Esophagus squamous epithelium (tissue), 5 donors: ENCODE data around the gene WSB1. TPM values are rescaled to one million over a fixed set of nuclear protein-coding genes. Genes with fewer than 3 reads are reported as not detected.
A peak's percentile ranks its signal among the peaks of the same experiment; 100 is the strongest.

Experiments used
- DNase-seq: peaks from one replicate; lab custom pipeline; 2025; lab: John Stamatoyannopoulos, UW
- H3K27ac ChIP-seq, 4 donors: fragments of 200-600 bp; sonication (generic); one replicate each; pipeline ENCODE4 v1.5.1; 2016 to 2019; ENCODE audit warnings: mild to moderate bottlenecking in 1 of 4
- H3K27me3 ChIP-seq, 4 donors: fragments of 200-600 bp; sonication (generic); 1 replicate in 3 of 4; 2 replicates in 1 of 4; pipeline versions ENCODE4 v1.5.1 to v1.6.0; 2017 to 2021; ENCODE audit warnings: antibody characterized with exemption in 1 of 4
- H3K36me3 ChIP-seq, 3 donors: fragments of 200-600 bp; sonication (generic); one replicate each; pipeline ENCODE4 v1.5.1; 2016 to 2019
- H3K4me1 ChIP-seq, 3 donors: fragments of 200-600 bp; sonication (generic); one replicate each; pipeline ENCODE4 v1.5.1; 2017 to 2019
- H3K4me3 ChIP-seq, 4 donors: fragments of 200-600 bp; sonication (generic); 1 replicate in 3 of 4; 2 replicates in 1 of 4; pipeline ENCODE4 v1.5.1; 2016 to 2019; ENCODE audit warnings: mild to moderate bottlenecking in 2 of 4, moderate library complexity in 1 of 4
- H3K9me3 ChIP-seq, 3 donors: fragments of 200-600 bp; sonication (generic); one replicate each; pipeline ENCODE4 v1.5.1; 2016 to 2019
- POLR2A ChIP-seq, 4 donors: fragments of 450-650 bp; IDR thresholded peaks; one replicate each; pipeline ENCODE4 v1.6.1; 2017; ENCODE audit warnings: antibody characterized with exemption in 4 of 4, mild to moderate bottlenecking in 4 of 4, moderate library complexity in 3 of 4
- WGBS, 2 donors: methylation state at CpG; one replicate each; pipeline ENCODE4 v1.1.5; 2018; 5-methylcytosine and 5-hydroxymethylcytosine counted together
- intact Hi-C: fragments of 100-400 bp; cut with DNase I; formaldehyde crosslinking; loops from one replicate; pipeline ENCODE4 v1.15.0; 2022
- total RNA-seq, 4 donors: library from RNA; depleted of rRNA; stranded (reverse); fragments of >200 nt; gene quantifications; one replicate each; pipeline ENCODE4 v1.1.0, GENCODE V29; 2016
- TF ChIP-seq, protein P1 (sequence below), 6 experiments: fragments of 450-650 bp in 4 of 6; fragments of 200-600 bp in 2 of 6; sonication (generic) in 2 of 6; IDR thresholded peaks; one replicate each; pipeline ENCODE4 v1.5.1; 2016 to 2019; ENCODE audit warnings: antibody characterized with exemption in 6 of 6, mild to moderate bottlenecking in 4 of 6, moderate library complexity in 4 of 6
- donor health status: DM: yes; HTN: yes; CAD: no.

WSB1 gene
- total RNA-seq, 4 donors from 2014 or later, result 27.9 to 112 (median 62.8) TPM

DNA sequence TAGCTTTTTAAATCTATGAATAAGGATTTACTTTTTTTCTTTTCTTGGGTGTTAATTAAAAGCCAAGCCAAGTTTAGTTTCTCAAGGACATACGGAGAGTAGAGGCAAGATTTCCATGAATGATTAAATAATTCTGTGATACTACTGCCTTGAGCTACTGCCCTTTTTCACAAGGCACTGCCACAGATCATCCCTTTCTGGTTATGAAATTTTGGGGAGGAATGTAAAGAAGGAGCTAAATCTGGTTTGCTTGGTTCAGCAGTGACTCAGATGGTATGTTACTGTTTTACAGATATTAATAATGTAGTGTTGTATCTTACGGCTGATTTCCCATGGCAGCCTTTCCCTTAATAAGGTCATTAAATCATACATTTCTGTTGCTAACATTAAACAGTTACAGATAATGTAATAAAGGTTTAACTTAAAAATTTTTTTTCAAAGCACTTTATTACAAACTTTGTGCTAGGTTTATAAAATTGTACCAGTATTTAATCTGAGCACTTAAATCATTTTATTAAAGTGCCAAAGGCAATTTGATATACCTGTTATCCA lies 2.6 kb downstream of the WSB1 start:
- no peaks in the 10 kb centered on the region for H3K9me3 ChIP-seq
- intact Hi-C loops, result loop anchor here (10.0 kb wide), 1 partner anchor 52 kb away; no protein-coding TSS in a partner anchor
- 11 to 12% methylated on average over 2 of the region's 2 CpGs for WGBS, 2 donors
- no peaks in the 10 kb centered on the region for H3K27me3 ChIP-seq
- peak overlapping the region; percentile 71 to 94 (median 90) for H3K4me3 ChIP-seq
- DNase-seq, result no peak
- H3K4me1 ChIP-seq, result peaks cover 30 to 70% (median 57%) of the 10 kb centered on the region in 3 donors
- H3K36me3 ChIP-seq, result peaks cover 0 to 7% (median 0%) of the 10 kb centered on the region in 3 donors
- TF ChIP-seq, protein P1, sequence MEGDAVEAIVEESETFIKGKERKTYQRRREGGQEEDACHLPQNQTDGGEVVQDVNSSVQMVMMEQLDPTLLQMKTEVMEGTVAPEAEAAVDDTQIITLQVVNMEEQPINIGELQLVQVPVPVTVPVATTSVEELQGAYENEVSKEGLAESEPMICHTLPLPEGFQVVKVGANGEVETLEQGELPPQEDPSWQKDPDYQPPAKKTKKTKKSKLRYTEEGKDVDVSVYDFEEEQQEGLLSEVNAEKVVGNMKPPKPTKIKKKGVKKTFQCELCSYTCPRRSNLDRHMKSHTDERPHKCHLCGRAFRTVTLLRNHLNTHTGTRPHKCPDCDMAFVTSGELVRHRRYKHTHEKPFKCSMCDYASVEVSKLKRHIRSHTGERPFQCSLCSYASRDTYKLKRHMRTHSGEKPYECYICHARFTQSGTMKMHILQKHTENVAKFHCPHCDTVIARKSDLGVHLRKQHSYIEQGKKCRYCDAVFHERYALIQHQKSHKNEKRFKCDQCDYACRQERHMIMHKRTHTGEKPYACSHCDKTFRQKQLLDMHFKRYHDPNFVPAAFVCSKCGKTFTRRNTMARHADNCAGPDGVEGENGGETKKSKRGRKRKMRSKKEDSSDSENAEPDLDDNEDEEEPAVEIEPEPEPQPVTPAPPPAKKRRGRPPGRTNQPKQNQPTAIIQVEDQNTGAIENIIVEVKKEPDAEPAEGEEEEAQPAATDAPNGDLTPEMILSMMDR (IDR thresholded peaks at IDR 0.05), result no peak
- no peak for TF ChIP-seq POLR2A (IDR thresholded peaks at IDR 0.05)
- H3K27ac ChIP-seq, result peak overlapping the region; percentile 66 to 100 (median 98)

DNA sequence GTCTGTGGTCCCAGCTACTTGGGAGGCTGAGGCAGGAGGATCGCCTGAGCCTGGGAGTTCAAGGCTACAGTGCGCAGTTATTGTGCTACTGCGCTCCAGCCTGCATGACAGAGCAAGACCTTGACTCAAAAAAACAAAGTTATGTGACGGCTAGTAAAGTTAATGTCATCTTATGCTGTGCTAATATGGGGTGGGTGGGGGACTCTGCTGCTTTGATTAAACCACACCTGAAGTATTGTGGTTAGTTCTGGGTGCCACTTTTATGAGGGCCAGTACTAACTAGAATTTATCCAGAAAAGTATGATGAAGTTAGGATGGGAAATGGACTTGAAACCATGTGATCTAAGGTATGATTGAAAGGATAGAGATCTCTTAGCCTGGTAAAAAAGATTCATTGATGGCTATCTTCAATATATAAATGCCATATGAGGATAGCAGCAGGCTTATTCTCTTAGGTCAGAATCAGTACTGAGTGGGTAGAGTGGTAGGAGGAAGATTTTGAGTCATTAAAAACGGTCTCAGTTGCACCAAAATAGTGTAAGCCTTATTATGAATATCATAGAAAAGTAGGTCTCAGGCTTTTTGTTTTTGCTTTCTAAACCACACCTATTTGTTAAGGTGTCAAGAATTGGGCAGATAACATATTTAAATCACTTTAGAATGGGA lies 5.6 kb downstream of the WSB1 start:
- WGBS, 2 donors, result 66 to 78% methylated on average over 5 of the region's 5 CpGs
- no peaks in the 10 kb centered on the region for H3K27me3 ChIP-seq
- H3K4me1 ChIP-seq, result peaks cover 24 to 88% (median 58%) of the 10 kb centered on the region in 3 donors
- H3K4me3 ChIP-seq, result no peak overlapping the region
- intact Hi-C loops, result loop anchor here (10.0 kb wide), 1 partner anchor 55 kb away; no protein-coding TSS in a partner anchor
- H3K27ac ChIP-seq, result peak overlapping the region in 2 of 4 donors; percentile 3 to 9
- TF ChIP-seq, protein P1 (IDR thresholded peaks at IDR 0.05), result no peak
- TF ChIP-seq POLR2A (IDR thresholded peaks at IDR 0.05), result no peak
- H3K9me3 ChIP-seq, result no peaks in the 10 kb centered on the region
- DNase-seq, result no peak
- H3K36me3 ChIP-seq, result peaks cover 0 to 34% (median 0%) of the 10 kb centered on the region in 3 donors

DNA sequence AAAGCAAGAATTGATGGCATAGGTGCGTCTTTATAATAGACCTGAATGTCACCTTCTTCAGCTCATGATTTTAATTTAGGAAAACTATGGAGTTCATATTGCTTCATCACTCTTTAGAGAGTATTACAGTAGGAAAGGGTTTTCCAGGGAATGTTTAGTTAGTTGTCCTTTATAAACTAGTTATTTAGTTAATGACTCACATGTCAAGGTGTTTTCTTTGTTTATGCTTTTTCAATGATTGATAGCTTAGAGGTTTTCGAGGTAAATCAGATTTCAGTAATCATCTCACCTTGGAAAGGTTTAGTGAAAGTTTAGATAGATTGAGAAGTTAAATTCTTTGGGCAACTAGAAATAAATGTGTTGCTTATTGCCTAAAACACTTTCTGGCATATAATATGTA lies 9.8 kb downstream of the WSB1 start:
- peaks cover 0 to 69% (median 5%) of the 10 kb centered on the region in 3 donors for H3K36me3 ChIP-seq
- peaks cover 12 to 74% (median 31%) of the 10 kb centered on the region in 3 donors for H3K4me1 ChIP-seq
- intact Hi-C loops, result no loop called here
- H3K27me3 ChIP-seq, result no peaks in the 10 kb centered on the region
- 59 to 70% methylated on average over 2 of the region's 2 CpGs for WGBS, 2 donors
- DNase-seq, result no peak
- no peak overlapping the region for H3K4me3 ChIP-seq
- no peak overlapping the region for H3K27ac ChIP-seq
- H3K9me3 ChIP-seq, result no peaks in the 10 kb centered on the region
- no peak for TF ChIP-seq POLR2A (IDR thresholded peaks at IDR 0.05)
- TF ChIP-seq, protein P1 (IDR thresholded peaks at IDR 0.05), result no peak

DNA sequence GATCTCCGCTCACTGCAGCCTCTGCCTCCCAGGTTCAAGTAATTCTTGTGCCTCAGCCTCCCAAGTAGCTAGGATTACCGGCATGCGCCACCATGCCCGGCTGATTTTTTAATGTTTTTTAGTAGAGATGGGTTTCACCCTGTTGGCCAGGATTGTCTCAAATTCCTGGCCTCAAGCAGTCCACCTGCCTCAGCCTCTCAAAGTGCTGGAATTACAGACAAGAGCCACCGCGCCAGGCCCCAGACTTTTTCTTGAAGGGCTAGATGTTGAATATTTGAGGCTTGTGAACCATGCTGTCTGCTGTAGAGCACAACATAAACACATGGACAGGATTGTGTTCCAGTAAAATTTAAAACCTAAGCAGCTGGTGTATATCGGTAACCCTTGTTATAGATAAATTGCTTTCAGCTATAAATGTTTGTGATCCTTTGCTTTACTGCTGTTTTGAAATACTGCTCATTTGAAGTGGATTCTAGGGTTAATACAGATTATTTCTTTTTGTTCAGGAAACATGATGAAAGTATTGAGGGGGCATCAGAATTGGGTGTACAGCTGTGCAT lies 12.4 kb downstream of the WSB1 start:
- intact Hi-C loops, result no loop called here
- Histone ChIP-seq H3K9me3 (no peaks in the 10 kb centered on the region), H3K36me3 (peaks cover 0 to 95% (median 22%) of the 10 kb centered on the region in 3 donors), H3K4me1 (peaks cover 0 to 48% (median 8%) of the 10 kb centered on the region in 3 donors), H3K27me3 (no peaks in the 10 kb centered on the region), H3K4me3 (no peak overlapping the region), H3K27ac (no peak overlapping the region)
- TF ChIP-seq, protein P1 (IDR thresholded peaks at IDR 0.05), result no peak
- no peak for TF ChIP-seq POLR2A (IDR thresholded peaks at IDR 0.05)
- DNase-seq, result no peak
- WGBS, 2 donors, result 74 to 84% methylated on average over 6 to 7 of the region's 7 CpGs
